Adipose tissue (tissue), 3 donors: Measurements from ENCODE around the gene PPP2R5C. TPM values are rescaled to one million over a fixed set of nuclear protein-coding genes. Genes with fewer than 3 reads are reported as not detected.

Experiments
- H3K27ac ChIP-seq: one replicate; pipeline ENCODE4 v1.5.1; 2013; ENCODE audit warnings: low read depth, low read length
- WGBS, 3 donors: extraction: QIAGEN DNeasy Blood & Tissue Kit; methylation state at CpG; one replicate each; pipeline ENCODE4 v1.1.7; 2013; 5-methylcytosine and 5-hydroxymethylcytosine counted together
- polyA plus RNA-seq, 3 donors: library from polyadenylated mRNA; stranded (reverse); fragments of 200-250 nt; gene quantifications; one replicate each; pipeline ENCODE4 v1.2.3, GENCODE V29; 2013
- donor health status: healthy with polysubstance abuse.
- donor health status: Bipolar disorder and iron deficiency.
- donor health status: healthy.

The PPP2R5C gene
- polyA plus RNA-seq, 3 donors, result 30.6 to 84.0 (median 46.8) TPM

DNA sequence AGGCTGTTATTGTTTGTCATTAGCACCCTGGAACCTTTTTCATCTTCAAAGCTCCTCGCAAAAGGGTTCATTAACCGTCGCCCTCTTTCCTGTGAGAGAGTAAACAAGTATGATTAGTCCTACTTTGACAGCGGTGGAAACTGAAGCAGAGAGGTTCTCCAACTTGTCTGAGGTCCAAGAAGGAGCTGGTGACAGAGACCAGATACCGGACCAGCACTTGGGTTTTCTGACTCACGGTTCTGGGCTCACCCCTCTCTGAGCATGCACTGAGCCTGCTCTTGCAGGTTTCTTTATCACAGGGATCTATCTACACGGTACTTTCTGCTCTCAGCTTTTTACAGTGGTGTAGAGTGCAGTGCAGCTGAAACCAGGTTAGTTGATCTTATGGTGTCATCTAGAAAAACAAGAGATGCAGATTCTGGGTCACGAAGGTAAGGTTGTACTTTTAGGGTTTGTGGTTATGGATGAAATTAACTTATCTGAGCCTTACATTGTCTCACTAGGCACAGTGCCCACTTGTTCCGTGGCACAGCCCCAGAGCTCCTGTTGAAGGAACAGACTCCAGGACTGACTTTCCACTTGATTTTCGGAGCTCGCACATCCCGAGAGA lies 62.1 kb downstream of the PPP2R5C start:
- H3K27ac ChIP-seq, result no peak overlapping the region
- 46 to 51% (median 49%) methylated on average over 12 of the region's 12 CpGs for WGBS, 3 donors

DNA sequence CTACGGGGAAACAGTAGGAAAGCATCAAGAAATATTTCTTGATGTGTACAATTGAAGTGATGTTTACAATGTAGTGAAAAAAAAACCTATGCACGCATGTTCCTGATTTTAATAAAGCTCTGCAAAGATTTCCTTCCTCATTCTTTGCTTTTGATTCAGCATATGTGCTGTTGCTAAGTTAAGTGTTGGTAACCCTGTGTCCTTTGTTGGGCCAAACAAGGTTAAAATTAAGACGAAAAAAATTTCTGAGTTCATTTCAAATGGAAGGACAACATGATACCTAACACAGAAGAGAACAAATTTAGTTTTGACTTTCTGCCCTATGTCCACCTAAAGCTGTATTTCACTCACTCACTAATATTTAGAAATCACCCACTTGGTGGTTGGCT lies 62.8 kb downstream of the PPP2R5C start:
- H3K27ac ChIP-seq, result peak overlapping the region; percentile 68
- 29 to 57% (median 37%) methylated on average over 3 of the region's 3 CpGs for WGBS, 3 donors

DNA sequence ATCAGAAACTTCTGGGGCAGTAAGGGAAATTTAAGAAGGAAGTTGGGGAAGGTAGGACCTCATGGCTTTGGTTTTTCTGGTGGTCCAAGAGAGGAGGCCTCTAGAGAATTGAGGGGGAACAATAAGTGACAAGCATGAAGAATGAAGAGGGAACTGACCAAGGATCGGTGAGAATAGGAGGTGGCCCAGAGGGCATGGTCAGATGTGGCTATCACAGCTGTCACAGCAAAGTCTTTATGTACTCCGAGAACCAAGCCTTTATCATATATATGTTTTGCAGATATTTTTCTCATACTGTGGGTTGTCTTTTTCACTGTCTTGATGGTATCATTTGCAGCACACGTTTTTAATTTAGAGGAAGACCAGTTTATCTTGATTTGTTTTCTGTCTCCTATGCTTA lies 64.3 kb downstream of the PPP2R5C start:
- no peak overlapping the region for H3K27ac ChIP-seq
- WGBS, 3 donors, result 85 to 94% (median 88%) methylated on average over 3 of the region's 3 CpGs

DNA sequence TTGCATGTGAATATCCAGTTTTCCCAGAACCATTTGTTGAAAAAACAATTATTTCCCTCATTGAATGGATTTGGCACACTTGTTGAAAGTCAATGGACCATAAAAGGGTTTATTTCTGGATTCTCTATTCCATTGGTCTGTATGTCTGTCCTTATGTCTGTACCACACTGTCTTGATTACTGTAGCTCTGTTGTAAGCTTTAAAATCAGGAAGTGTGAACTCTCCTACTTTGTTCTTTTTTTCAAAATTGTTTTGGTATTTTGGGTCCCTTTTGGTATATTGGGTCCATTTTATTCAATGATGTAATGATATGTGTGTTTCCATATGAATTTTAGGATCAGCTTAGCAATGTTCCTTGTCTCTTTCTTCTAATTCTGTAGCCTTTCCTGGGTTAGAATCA lies 64.8 kb downstream of the PPP2R5C start:
- no peak overlapping the region for H3K27ac ChIP-seq

DNA sequence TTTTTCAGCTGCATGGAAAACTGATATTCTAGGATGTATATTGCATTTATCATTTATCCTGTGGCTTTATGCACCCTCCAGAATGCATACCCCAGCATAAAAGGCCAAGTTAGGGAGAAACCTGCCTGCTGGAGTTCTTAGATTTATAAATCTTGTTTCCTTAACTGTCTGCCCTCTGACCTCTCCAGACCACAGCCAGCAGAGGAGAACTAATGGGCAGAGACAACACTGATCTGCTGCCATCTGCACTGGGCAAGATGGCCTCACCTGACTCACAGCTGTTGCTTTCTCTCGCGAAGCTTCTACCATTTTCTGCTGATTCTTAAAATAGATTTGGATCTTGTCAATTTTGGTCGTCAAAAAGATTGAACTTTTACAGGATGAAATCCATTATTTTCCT lies 65.8 kb downstream of the PPP2R5C start:
- H3K27ac ChIP-seq, result no peak overlapping the region
- WGBS, 3 donors, result 67 to 87% (median 82%) methylated on average over 3 of the region's 3 CpGs

DNA sequence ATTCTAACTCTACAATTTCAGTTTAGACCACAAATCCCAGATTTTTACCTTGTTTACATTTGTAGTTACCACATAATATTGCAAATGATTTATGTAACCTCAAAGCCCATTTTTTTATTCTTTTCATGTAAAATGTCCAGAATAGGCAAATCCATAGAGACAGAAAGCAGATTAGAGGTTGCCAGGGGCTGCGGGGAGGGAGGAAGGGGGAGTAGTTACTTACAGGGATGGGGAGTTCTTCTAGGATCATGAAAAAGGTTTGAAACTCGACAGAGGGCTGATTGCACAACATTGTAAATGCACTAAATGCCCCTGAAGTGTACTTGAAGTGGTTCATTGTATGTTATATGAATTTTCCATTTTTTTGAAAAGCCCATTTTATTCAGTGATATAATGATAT lies 66.5 kb downstream of the PPP2R5C start:
- no peak overlapping the region for H3K27ac ChIP-seq
- WGBS, 3 donors, result 32 to 65% (median 37%) methylated on average over 2 of the region's 2 CpGs

DNA sequence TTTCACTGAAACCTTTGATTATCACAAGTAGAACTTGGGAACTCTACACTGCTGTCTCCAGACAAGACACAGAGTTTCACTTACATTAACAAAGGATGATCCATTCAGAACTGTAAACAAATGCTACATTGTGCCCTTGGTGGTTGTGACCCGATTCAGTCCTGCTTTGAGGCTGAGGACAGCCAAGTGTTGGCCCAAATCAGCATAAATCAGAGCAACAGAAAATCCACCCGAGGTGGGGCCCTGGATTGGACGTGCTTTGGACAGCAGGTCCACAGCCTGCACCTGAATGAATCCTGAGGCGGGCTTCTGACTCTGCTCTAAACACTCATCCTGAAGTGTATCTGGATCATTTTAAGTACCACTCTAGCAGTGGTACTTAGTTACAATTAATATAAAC lies 68.8 kb downstream of the PPP2R5C start:
- no peak overlapping the region for H3K27ac ChIP-seq
- 75 to 86% (median 83%) methylated on average over 4 of the region's 4 CpGs for WGBS, 3 donors

DNA sequence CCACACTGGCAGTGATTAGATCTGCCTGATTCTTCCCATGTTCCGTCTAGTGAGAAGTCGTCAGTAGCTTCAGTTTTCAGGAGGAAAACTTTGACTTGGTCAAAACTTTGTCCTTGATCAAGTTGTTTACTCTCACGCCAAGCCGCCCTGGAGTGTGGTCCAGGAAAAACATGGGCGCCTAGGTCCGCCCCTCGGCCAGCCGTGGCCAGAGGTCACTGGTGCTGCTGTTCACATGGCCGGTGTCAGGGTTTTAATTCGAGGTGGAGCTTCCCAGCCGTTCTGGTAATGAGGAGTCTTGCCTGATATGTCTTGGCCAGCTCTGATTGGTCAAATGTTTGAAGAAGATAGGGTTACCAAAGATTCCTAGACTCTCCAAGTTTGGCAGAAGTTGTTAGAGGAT lies 71.5 kb downstream of the PPP2R5C start:
- WGBS, 3 donors, result 51 to 91% (median 89%) methylated on average over 11 of the region's 11 CpGs
- H3K27ac ChIP-seq, result no peak overlapping the region

DNA sequence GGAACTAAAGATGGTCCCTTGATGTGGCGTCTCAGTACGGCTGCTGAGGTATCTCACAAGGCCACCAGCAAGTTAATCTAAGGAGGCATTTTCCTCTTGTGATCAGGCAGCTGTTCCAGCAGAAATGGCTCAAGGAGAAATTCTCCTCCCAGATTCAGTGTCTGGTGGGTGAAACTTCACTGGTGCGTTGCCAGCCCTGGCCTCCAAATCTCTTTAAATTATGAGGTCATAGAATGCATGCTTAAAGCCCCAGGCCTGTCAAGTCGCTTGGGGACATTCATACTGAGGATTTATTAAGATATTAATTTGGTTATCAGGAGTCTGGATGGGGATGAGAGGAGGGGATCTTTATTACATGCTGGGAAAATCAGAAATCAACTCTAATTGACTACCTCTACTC lies 72.9 kb downstream of the PPP2R5C start:
- H3K27ac ChIP-seq, result no peak overlapping the region
- 66 to 81% (median 76%) methylated on average over 4 of the region's 4 CpGs for WGBS, 3 donors

DNA sequence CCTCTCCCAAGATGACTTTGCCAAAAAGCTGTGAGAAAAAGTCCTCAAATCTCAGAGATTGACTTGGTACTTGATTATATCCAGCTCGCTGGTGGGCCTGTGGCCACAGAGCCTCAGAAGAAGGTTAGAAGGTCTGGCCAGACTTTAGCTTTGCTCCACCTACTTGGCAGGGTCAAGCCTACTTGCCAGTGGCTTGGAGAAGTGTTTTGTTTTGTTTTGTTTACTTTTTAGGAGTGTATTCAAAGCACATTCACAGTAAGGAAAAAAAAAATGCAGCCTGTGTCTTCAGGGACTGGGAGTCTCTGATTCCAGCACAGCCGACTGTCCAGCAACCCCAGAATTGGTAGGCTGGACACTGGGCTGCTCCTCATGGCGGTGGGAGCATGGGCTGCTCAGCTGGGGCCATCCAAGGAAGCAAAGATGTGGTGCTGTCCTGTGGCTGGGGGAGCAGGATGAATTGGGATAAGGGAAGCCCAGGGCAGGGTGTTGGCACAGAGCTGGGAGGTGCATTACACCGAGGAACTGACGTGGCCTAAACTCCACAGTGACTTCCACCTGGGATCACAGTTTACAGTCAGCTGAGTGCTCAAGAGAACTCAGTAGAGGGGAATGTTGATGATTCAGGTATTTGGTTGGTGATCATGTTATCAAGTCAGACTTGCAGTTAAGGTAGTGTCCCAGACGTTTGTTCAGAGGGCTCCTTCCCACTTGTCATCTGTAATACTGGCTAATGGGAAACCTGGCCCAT lies 73.5 kb downstream of the PPP2R5C start:
- 54 to 64% (median 64%) methylated on average over 6 of the region's 6 CpGs for WGBS, 3 donors
- no peak overlapping the region for H3K27ac ChIP-seq

DNA sequence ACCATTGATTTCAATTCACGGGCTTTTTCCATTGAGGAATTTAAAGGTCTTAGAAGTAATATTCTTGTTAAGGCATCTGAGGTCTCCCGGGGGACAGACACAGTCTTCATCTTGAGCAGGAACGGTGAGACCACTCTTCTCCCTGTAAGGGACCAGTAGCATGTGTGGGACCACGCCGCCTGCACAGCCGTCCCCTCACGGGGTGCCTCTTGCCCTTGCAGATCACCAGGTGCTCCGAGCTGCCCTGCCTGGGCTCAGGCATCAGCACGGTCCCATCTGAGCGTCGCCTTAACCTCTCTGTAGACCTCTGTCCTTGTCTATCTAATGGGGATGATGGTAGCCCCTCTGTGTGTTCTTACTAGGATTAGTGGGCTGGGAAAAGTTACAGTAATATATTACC lies 74.1 kb downstream of the PPP2R5C start:
- H3K27ac ChIP-seq, result no peak overlapping the region
- 84 to 89% (median 86%) methylated on average over 11 of the region's 11 CpGs for WGBS, 3 donors

DNA sequence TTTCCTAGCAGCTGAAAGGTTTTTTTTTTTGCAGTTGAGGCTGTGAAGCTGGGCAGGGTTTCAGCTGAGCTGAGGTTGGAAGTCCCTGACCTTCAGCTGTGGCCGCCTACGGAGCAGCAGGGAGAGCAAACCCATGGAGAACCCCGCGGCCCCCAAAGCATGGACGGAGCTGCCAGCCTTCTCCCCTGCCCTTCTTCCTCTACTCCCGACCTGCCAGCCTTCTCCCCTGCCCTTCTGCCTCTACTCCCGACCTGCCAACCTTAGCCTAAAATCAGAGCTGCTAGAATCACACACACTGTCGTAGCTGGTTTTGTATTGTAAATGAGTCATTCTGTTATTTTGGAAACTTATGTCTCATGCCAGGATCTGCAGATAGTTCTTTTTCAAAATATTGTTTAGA lies 74.6 kb downstream of the PPP2R5C start:
- 28 to 50% (median 42%) methylated on average over 4 to 8 of the region's 8 CpGs for WGBS, 3 donors

DNA sequence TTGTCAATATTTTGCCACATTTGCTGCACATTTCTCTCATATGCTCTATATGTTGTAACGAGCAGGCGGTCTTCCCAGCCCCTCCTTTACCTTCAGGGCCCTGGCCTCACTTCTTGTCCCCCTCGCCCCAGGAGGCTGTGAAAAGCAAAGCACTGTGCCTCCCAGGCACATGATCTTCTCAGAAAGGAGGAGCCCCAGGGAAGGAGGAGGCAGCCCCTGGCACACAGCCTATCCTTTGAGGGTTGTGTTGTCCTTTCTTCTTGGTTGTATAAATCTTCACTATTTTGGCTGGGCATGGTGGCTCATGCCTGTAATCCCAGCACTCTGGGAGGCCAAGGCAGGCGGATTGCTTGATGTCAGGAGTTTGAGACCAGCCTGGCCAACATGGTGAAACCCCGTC lies 77.0 kb downstream of the PPP2R5C start:
- WGBS, 3 donors, result 92 to 93% (median 92%) methylated on average over 5 of the region's 5 CpGs
- H3K27ac ChIP-seq, result no peak overlapping the region

More for the DNA sequence above, 74.6 kb downstream of the PPP2R5C start:
- H3K27ac ChIP-seq, result no peak overlapping the region

DNA sequence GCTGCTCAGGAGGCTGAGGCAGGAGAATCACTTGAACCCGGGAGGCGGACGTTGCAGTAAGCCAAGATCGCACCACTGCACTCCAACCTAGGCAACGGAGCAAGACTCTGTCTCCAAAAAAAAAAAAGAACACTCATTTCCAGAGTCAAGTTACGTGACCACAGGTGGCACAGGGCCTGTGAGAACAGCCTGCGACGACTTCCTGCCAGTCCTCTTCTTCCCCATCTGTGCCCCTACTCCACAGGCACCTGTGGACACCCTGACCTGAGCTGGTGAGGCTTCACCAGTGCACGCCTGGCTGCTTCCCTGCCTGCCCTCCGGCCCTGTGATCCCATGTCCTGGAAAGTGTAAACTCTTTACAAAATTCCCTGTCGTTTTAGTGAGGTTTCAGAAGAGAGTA lies 77.7 kb downstream of the PPP2R5C start:
- no peak overlapping the region for H3K27ac ChIP-seq
- WGBS, 3 donors, result 68 to 77% (median 73%) methylated on average over 11 of the region's 11 CpGs

DNA sequence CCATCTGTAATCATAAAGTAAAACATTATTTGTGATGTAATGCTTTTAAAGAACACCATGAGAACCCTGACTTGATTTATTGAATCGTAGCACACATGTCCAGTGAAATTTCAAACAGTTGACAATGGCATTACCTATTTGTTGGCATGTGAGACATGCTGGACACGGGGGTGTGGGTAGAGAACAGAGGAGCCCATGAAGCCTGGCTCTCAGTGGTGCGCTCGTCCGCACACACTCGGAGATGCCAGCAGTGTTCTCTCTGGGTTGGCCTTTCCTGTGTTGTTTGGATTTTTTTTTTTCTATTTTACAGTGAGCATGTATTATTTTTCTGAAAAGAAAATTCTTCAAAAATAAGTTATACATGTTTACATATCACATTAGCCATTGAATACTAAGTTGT lies 78.2 kb downstream of the PPP2R5C start:
- H3K27ac ChIP-seq, result no peak overlapping the region
- whole genome bisulfite sequencing, 3 donors, result 87 to 92% (median 88%) methylated on average over 6 of the region's 6 CpGs

DNA sequence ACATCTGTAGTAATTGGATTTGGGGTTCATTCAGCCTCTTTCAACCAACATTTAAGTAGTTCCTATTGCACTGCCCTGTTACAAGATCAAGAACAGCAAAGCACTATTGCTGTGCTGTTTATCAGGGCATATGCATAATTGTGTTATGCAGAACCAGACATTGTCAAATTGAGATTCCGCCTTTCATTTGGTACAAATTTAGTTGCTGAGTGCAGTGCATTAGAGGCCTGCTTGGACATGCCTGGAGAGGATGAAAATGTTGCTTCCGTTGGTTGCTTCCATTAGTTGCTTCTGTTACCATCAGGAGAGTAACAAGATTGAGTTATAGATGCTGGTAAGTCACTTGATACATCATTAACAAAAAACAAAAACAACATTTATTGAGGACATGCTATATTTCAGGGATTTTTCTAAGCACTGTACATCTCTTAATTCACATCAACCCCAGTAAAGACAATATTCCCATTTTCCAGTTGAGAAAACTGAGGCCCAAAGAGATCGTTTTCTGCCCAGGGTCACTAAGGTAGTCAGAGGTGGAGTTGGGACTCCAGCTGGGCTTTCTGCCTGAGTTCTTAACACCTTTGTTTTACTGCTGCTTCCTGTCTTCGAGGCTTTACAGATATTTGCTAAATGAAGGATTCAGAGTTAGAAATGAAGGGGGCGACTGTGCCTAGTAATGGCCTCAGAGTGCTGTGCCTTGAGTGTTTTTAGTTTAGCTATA lies 79.3 kb downstream of the PPP2R5C start:
- H3K27ac ChIP-seq, result no peak overlapping the region
- WGBS, 3 donors, result 81 to 84% (median 84%) methylated on average over 5 of the region's 5 CpGs

DNA sequence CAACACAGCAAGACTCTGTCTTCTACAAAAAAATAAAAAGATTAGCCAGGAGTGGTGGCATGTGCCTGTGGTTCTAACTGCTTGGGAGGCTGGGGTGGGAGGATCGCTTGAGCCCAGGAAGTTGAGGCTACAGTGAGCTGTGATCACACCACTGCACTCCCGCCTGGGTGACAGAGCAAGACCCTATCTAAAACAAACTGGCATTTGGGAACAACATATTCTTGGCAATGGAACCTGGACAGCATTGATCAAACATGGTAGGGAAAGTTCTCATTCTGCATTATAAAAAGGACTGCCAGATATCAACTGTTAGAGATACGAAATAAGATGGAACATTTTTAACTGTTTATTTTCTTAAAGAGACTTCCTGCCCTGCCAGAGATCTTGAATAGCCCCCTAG lies 81.5 kb downstream of the PPP2R5C start:
- no peak overlapping the region for H3K27ac ChIP-seq
- WGBS, 3 donors, result 49 to 75% (median 68%) methylated on average over 3 of the region's 3 CpGs

DNA sequence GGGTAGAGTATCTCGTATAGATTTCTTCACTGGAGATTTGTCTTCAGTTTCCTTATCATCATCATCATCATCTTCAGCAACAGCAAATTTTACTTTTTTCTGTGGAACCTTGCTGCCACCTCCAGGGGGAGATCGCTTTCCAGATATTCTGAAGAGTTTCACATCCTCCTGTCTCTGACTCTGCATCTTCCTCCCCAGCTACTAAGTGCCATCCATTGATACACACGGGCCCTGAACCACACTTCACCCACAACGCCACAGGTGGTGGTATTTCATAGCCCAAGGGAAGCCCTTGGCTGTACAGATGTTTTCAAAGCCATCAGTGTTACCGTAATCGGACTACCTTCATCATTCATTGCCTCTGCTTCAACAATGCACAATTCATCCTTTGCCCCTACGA lies 82.2 kb downstream of the PPP2R5C start:
- 55 to 85% (median 63%) methylated on average over 7 of the region's 7 CpGs for WGBS, 3 donors
- H3K27ac ChIP-seq, result no peak overlapping the region

DNA sequence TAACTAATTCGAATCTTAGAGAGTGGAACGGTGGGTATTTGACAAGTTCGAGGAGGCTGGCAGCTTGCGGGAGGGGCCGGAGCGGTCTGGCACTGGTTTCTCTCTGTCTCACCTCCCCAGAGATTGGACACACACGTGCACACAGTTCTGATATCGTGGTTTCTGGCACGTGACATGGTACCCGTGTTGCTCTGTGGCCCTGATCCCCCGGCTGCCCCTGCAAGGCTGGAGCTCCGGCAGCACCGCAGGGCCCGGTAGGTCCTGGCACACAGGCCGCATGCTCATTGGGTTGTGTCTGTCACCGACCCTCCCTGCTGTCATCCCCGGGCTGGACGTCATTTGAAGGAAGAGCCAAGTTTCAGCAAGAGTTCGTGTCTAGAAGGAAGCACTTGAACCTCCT lies 82.7 kb downstream of the PPP2R5C start:
- no peak overlapping the region for H3K27ac ChIP-seq
- 72 to 87% (median 74%) methylated on average over 19 of the region's 19 CpGs for WGBS, 3 donors

DNA sequence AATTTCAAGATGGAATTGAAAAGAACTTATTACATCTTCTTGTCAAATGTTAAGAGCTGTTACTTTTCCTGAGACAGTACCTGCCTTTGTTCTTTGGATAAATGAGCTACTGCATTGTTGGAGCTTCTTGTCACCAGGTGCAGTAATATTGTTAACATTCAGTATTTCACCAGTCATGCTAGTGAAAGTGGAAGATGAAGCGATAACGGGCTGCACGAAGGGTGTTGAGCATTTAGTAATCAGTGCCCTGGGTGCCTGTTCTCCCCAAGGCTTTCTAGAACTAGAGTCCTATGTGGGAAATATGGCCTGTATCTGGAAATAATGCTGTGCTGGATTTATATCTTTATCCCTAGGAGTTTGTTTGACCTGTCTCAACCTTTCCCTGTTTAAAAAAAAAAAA lies 83.2 kb downstream of the PPP2R5C start:
- no peak overlapping the region for H3K27ac ChIP-seq
- WGBS, 3 donors, result 75 to 89% (median 87%) methylated on average over 3 of the region's 3 CpGs
